ENCODE measurements around the gene ANK3. TPM values are rescaled to one million over a fixed set of nuclear protein-coding genes. Genes with fewer than 3 reads are reported as not detected.

Gene ANK3
- total RNA-seq, 3 donors from 2014 or later = 10.2 to 93.2 (median 57.4) TPM

- TF ChIP-seq POLR2AphosphoS5 (IDR thresholded peaks at IDR 0.05) (no peak), POLR2A (IDR thresholded peaks at IDR 0.05) (no peak)
- TF ChIP-seq, protein P1, sequence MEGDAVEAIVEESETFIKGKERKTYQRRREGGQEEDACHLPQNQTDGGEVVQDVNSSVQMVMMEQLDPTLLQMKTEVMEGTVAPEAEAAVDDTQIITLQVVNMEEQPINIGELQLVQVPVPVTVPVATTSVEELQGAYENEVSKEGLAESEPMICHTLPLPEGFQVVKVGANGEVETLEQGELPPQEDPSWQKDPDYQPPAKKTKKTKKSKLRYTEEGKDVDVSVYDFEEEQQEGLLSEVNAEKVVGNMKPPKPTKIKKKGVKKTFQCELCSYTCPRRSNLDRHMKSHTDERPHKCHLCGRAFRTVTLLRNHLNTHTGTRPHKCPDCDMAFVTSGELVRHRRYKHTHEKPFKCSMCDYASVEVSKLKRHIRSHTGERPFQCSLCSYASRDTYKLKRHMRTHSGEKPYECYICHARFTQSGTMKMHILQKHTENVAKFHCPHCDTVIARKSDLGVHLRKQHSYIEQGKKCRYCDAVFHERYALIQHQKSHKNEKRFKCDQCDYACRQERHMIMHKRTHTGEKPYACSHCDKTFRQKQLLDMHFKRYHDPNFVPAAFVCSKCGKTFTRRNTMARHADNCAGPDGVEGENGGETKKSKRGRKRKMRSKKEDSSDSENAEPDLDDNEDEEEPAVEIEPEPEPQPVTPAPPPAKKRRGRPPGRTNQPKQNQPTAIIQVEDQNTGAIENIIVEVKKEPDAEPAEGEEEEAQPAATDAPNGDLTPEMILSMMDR (IDR thresholded peaks at IDR 0.05) = no peak
- no peak for DNase-seq (ENCODE audit: low spot score in 2 of 2)
- H3K9me3 ChIP-seq = no peaks in the 10 kb centered on the region
- no peaks in the 10 kb centered on the region for H3K36me3 ChIP-seq
- intact Hi-C loops (cut with DNase I; ENCODE audit: low total_unique reads) = no loop called here
- no peaks in the 10 kb centered on the region for H3K4me1 ChIP-seq
- H3K4me3 ChIP-seq = no peak overlapping the region
- H3K27me3 ChIP-seq = no peaks in the 10 kb centered on the region
- H3K27ac ChIP-seq = peak overlapping the region in 1 of 2 donors; percentile 46
These were observed 250.8 kb downstream of the ANK3 start for GRCh38 chr10:60138842-60139241.

GRCh38 chr10:60138026-60138425, 251.6 kb downstream of the ANK3 start:
- intact Hi-C loops (cut with DNase I; ENCODE audit: low total_unique reads) = no loop called here
- DNase-seq (ENCODE audit: low spot score in 2 of 2) = no peak
- Histone ChIP-seq H3K36me3 (no peaks in the 10 kb centered on the region), H3K27ac (no peak overlapping the region), H3K4me3 (no peak overlapping the region), H3K9me3 (no peaks in the 10 kb centered on the region), H3K4me1 (no peaks in the 10 kb centered on the region), H3K27me3 (no peaks in the 10 kb centered on the region)
- TF ChIP-seq, protein P1 (IDR thresholded peaks at IDR 0.05) = no peak
- TF ChIP-seq POLR2A (IDR thresholded peaks at IDR 0.05) (no peak), POLR2AphosphoS5 (IDR thresholded peaks at IDR 0.05) (no peak)

- no peaks in the 10 kb centered on the region for H3K4me1 ChIP-seq
- H3K4me3 ChIP-seq = no peak overlapping the region
- no peaks in the 10 kb centered on the region for H3K27me3 ChIP-seq
- intact Hi-C loops (cut with DNase I; ENCODE audit: low total_unique reads) = no loop called here
- DNase-seq (ENCODE audit: low spot score in 2 of 2) = no peak
- no peak overlapping the region for H3K27ac ChIP-seq
- TF ChIP-seq POLR2AphosphoS5 (IDR thresholded peaks at IDR 0.05) (no peak), POLR2A (IDR thresholded peaks at IDR 0.05) (no peak)
- TF ChIP-seq, protein P1 (IDR thresholded peaks at IDR 0.05) = no peak
- H3K36me3 ChIP-seq = no peaks in the 10 kb centered on the region
- H3K9me3 ChIP-seq = no peaks in the 10 kb centered on the region
These were observed 252.2 kb downstream of the ANK3 start for GRCh38 chr10:60137292-60137992.

DNA sequence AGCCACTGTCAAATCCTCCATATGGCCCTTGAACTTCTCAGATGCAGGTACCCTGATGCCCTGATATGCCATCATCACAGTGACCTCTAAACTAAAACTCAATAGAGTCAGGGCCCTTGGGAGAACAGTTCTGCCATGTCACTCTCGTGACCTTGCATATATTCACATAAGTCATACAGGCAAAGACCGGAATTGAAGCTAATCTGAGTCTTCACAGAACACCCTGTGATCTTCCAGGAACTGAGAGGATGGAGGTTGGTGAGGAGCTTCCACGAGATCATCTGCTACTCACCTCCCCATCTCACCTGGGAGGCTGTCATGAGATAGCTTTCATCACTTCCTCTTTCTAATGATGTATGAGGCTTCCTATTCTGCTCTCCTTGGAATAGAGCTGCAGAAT, 254.7 kb downstream of the ANK3 start:
- Histone ChIP-seq H3K27ac (no peak overlapping the region), H3K36me3 (no peaks in the 10 kb centered on the region), H3K4me1 (no peaks in the 10 kb centered on the region), H3K27me3 (no peaks in the 10 kb centered on the region), H3K9me3 (no peaks in the 10 kb centered on the region), H3K4me3 (no peak overlapping the region)
- TF ChIP-seq POLR2AphosphoS5 (IDR thresholded peaks at IDR 0.05) (no peak), POLR2A (IDR thresholded peaks at IDR 0.05) (no peak)
- TF ChIP-seq, protein P1 (IDR thresholded peaks at IDR 0.05) = no peak
- intact Hi-C loops (cut with DNase I; ENCODE audit: low total_unique reads) = no loop called here
- no peak for DNase-seq (ENCODE audit: low spot score in 2 of 2)

GRCh38 chr10:60134548-60134947, 255.1 kb downstream of the ANK3 start:
- no peaks in the 10 kb centered on the region for H3K4me1 ChIP-seq
- no peak overlapping the region for H3K4me3 ChIP-seq
- H3K27me3 ChIP-seq = no peaks in the 10 kb centered on the region
- intact Hi-C loops (cut with DNase I; ENCODE audit: low total_unique reads) = no loop called here
- no peaks in the 10 kb centered on the region for H3K36me3 ChIP-seq
- TF ChIP-seq POLR2A (IDR thresholded peaks at IDR 0.05) (no peak), POLR2AphosphoS5 (IDR thresholded peaks at IDR 0.05) (no peak)
- TF ChIP-seq, protein P1 (IDR thresholded peaks at IDR 0.05) = no peak
- H3K9me3 ChIP-seq = no peaks in the 10 kb centered on the region
- H3K27ac ChIP-seq = no peak overlapping the region
- DNase-seq (ENCODE audit: low spot score in 2 of 2) = no peak

Data from breast epithelium (tissue), 4 donors.